ENCODE data around the gene ARHGAP35. TPM values are rescaled to one million over a fixed set of nuclear protein-coding genes. Genes with fewer than 3 reads are reported as not detected.
A peak's percentile ranks its signal among the peaks of the same experiment; 100 is the strongest.

The ARHGAP35 gene
- total RNA-seq, 2 donors from 2014 or later = 68.2 to 68.5 TPM

DNA sequence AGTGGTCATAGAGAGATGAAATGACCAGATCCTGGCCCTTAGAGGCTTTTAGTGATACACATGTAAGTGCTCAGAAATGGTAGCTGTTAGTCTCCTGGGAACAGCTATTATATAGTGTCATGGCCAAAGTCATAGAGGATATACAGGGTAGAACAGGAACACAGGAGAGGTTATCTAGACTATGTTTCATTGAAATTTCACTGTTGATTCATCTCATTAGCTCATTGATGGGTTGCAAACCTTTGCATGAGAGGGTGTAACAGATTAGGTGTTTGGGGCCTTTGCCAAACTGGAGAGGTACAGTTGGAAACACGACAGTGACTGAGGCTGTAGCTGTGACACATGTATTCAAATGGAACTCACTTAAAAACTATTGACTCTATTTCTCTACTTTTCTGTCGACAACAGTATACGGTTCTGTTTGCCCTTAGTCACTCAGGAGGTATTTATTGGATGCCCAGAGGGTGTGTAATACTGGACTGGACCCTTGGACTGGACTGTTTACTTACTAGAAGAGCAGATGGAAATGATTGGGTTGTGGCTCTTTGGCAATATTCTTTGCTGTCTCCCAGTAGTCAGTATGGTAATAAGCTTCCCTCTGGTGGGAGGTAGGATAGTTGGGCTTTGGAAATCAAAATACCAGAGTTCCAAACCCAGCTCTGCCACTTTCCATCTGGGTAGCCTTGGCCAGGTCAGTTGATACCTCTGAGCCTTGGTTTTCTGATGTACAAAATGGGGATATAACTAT lies 29.8 kb downstream of the ARHGAP35 start:
- intact Hi-C loops (cut with DNase I) = no loop called here
- ATAC-seq (peak in 1 of 2 donors; percentile 30), DNase-seq (no peak)

DNA sequence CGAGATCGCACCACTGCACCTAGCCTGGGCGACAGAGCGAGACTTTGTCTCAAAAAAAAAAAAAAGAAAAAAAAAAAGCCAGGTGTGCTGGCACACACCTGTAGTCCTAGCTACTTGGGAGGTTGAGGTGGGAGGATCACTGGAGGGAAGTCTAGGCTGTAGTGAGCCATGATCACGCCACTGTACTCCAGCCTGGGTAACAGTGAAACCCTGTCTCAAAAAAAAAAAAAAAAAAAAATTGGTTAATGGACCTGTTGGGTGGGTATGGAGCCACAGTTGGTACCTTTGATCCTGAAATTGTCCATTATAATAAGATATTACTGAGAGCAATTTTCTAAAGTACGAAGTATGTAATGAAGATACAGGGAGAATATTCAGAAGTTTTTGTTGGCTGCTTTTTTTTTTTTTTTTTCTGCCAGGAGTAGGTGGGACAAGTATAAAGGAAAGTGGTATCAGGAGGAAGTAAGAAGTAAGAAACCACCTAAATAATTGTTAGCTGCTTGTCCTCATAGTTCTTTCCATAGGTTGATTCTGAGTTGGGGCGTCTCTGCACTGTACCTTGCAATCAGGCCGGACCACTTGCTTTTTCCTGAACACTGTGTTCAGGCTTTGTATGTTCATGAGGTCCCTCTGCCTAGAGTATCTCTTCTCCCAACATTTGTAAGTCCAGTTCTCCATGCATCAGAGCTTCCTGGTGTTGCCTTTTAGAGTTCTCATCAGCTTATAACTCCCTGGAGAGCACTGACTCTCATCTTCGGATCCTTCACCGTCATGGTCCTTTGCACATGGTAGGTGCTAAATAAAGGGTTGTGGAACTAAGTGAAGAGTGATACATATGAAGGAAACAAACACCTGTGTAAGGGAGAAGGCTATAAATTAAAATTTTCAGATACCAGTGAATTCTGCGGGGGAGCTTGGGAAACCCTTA lies 31.7 kb downstream of the ARHGAP35 start:
- DNase-seq = no peak
- intact Hi-C loops (cut with DNase I) = no loop called here
- ATAC-seq = no peak

DNA sequence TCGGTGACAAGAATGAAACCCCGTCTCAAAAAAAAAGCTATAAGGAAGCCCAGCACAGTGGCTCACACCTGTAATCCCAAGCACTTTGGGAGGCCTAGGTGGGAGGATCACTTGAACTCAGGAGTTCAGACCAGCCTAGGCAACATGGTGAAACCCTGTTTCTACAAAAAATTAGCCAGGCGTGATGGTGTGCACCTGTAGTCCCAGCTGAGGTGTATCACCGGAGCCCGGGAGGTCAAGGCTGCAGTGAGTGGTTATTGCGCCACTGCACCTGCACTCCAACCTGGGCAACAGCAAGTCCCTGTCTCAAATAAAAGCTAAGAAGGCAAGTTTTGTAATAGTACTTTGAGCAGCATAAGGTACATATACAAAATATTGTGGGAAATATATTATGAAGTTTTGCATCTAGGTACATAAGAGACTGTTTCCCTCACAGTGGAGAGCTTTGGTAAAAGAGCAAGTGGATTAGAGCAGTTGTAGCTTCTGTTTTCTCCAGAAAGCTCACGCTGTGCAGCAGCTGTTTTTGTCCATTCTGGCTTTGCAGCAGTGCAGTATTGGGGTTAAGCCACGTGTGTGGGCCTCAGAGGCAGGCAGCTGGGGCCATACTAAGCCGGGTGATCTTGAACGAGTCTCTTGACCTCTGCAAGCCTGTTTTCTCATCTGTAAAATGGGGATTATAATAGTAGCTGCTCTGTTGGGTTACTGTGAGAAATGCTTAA lies 35.4 kb downstream of the ARHGAP35 start:
- intact Hi-C loops (cut with DNase I) = no loop called here
- DNase-seq = no peak
- no peak for ATAC-seq

DNA sequence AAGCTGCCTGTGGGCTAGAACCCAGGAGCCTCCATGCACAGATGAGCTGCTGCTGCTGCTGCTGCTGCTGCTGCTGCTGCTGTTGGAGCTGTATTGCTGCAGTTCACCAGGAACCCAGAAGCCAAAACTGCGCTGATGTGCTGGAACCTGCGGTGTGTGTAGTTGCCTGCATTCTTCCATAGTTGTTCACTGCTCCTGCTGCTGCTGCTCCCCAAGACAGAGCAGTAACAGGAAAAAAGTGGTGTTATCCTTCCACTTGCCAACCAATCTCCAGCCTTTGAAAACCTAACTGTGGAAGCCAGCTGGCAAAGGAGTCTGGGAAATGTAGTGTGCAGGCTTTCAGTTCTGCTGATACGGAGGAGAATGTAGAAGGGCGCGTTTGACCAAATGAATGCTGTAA lies 37.9 kb downstream of the ARHGAP35 start:
- peak; percentile 23 for DNase-seq
- intact Hi-C loops (cut with DNase I) = no loop called here

DNA sequence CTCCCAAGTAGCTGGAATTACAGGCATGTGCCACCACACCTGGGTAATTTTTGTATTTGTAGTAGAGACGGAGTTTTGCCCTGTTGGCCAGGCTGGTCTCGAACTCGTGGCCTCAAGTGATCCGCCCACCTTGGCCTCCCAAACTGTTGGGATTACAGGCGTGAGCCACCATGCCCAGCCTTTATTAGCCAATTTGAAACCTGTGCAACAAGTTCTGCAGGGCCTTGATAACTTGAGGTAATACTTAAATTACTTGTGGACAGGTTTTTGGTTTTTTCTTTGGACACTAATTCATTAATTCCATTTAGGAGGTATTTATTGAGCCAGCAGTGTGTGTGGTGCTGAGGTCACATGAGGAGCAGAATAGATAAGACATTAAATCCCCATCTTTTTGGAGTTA lies 39.5 kb downstream of the ARHGAP35 start:
- ATAC-seq (no peak), DNase-seq (no peak)
- intact Hi-C loops (cut with DNase I) = no loop called here

More for the DNA sequence above, 37.9 kb downstream of the ARHGAP35 start:
- peak; percentile 81 to 84 for ATAC-seq

DNA sequence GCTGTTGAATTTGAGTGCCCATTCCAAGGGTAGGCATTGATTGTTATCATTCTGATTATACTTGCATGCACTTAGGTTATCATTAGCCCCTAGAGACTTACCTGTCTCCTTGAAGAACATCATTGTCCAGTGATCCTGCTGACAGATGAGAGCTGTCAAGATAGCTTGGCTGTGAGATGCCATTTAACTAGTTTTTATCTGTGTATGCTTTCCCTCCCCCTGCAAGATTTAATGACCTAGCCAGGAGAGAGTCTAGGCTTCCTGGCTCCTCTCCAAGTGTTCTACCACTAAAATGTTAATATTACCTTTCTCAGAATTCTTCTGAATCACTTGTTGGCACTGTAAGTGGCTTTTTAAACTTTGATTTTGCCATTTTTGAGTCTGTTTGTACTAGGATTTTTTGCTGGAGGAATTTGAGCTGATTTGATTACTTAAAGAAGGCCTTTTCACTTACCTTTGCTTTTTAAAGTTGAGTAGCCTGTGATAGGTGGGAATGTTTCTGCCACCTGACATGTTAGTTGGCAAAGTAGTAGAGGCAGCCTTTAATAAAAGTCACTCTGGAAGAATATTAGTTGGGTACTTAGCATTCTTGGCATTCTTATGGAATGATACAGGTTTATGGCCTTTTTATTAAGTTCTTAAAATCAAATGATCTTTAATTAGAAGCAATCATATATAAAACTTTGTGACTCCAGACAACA lies 41.1 kb downstream of the ARHGAP35 start:
- intact Hi-C loops (cut with DNase I) = no loop called here
- DNase-seq = no peak
- ATAC-seq = no peak

DNA sequence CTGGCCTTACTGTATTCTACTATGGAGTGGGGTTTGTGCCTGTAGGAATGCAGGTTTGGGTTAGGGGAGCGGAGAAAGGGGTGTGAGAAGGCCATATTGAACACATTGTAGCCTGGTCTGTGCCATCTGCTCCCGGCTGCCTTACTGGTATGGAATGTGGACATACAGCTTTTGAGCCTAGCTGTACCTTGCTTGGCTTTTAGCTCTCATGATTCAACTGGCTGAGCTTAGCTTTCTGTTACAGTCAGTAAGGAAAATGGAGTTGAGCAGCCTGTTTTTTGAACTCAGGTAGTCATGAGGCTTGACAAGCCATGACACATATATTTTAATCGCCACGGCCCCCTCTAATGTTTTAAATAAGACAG lies 41.6 kb downstream of the ARHGAP35 start:
- ATAC-seq (no peak), DNase-seq (no peak)
- intact Hi-C loops (cut with DNase I) = no loop called here

DNA sequence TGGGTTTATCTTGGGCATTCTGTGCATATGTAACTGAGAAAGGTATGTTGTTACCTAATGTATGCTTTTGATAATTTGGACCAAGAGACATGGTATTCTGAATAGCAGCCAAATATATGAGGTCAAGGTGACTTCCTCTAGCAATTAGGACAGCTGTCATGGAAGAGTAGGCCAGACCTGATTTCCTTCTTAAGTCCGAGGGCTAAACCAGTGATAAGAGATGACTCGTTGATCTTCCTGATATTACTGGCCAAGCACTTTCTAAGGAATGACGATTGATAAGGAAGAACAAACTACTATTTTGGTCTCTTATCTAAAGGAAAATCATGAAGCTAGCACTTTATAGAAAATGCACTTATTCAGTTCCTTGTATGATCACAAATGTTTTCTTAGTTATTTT lies 42.7 kb downstream of the ARHGAP35 start:
- intact Hi-C loops (cut with DNase I) = no loop called here
- DNase-seq = no peak
- no peak for ATAC-seq

DNA sequence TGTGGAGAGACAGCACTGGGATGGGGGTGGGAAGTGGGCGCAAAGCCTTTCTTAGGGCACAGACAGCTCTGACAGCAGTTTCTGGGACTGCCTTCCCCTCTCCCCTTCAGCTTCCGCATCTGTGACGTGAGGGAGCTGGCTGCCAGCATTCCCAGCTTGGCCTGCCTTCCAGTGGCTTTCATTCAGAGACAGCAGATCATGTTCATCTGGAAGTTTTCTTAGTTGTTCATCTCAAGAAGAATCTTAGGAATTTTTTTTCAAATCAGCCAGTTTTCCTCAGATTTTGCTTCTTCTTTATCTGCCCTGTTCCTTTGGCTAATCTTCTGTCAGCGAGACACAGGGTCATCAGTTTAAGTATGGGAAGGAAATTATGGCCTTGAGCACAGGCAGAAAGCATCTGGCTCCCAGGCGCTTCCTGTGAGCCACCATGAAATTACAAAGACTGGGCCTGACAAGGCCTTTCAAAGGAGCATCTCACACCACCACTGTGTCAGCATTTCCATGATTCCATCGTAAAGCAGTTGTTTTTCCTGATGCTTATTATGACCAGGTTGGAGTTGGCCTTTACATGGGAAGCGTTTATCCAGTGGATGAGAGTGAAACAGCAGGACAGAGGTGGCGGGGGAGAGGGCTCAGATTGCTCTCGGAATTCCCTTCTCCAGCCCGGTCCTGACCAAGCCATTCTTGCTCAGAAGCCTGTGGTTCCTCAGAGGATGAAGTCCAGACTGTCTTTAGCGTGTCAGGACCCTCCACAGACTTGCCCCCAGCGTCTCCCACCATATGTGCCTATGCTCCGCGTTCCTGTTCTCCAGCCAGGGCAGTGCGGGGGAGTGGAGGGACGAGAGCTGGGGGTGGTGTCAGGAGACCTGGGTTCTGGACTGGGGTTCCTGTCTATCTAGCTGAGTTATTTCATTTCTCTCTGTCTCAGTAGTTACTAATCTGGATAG lies 43.6 kb downstream of the ARHGAP35 start:
- DNase-seq (peak; percentile 61), ATAC-seq (peak; percentile 60 to 67)
- intact Hi-C loops (cut with DNase I) = no loop called here

DNA sequence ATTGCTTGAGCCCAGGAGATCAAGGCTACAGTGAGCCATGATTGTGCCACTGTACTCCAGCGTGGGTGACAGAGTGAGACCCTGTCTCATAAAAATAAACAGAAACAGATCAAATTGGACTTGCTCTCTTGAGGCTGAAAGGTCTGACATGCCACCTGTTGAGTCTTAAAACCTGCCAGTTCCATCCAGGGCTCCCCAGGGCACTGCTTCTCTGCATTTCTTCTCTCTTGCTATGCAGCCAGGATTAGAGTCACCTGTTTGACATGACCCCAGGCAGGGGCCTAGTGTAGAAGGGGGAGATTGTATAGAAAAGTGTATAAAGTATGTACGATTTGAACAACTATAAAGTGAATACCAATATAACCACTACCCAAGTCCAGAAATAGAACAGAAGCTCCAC lies 45.4 kb downstream of the ARHGAP35 start:
- intact Hi-C loops (cut with DNase I) = no loop called here
- ATAC-seq (no peak), DNase-seq (no peak)

DNA sequence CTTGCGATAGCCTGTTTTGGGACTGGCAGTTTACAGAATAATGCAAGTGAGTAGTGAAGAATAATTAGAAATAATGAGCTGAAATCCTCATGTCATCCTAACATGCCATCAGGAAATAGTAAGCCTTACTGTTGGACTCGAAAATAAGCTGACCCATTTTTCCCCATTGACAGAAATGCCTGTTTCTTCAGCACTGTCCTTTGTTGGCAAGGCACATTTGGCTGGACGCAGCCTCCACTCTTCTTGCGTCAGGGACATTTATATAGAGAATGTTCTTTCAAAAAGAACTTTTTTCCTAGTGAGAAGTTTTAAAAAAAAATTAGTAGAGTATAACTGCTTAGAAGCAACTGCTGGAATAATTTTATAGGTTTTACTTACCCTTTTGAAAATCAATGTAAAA lies 47.1 kb downstream of the ARHGAP35 start:
- peak in 1 of 2 donors; percentile 70 for ATAC-seq
- intact Hi-C loops (cut with DNase I) = no loop called here
- peak; percentile 35 for DNase-seq

DNA sequence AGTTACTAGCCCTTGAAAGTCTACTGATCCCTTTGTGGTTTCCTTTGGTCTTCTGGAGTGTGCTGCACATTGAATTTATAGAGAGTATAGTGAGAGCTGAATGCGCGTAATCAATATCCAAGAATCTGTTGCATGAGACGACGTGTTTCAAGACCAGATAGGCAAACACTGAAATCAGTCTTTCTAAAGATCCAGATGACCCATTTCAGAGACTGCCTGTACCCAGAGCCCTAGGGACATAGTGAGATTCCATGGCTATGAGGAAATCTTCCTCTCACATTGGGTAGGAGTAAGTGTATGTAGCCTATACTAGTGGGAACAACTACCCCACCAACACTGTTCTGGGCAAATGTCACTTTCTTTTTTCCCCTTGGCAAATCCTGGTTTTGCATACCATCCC lies 48.6 kb downstream of the ARHGAP35 start:
- no peak for DNase-seq
- intact Hi-C loops (cut with DNase I) = no loop called here

More for the DNA sequence above, 48.6 kb downstream of the ARHGAP35 start:
- ATAC-seq = peak in 1 of 2 donors; percentile 23

Other genes starting within 250 kb of the ARHGAP35 start
- gene PTGIR, start 235.9 kb upstream of the ARHGAP35 start, total RNA-seq = 10 to 100 TPM in 1 of 2 donors, 1 to 10 TPM in 1; 5.5 to 14.8 TPM
- gene GNG8, start 224.8 kb upstream of the ARHGAP35 start, total RNA-seq = 1 to 10 TPM in 1 of 2 donors, not detected in 1; 5.2 TPM
- gene DACT3, start 199.8 kb upstream of the ARHGAP35 start, total RNA-seq = 10 to 100 TPM; 15.1 to 15.4 TPM
- gene PRKD2, start 143.9 kb upstream of the ARHGAP35 start, total RNA-seq = 10 to 100 TPM; 14.9 to 18.0 TPM
- 10 to 100 TPM; 12.4 to 17.3 TPM for gene FKRP, start 114.9 kb upstream of the ARHGAP35 start, total RNA-seq
- gene STRN4, start 114.5 kb upstream of the ARHGAP35 start, total RNA-seq = 10 to 100 TPM; 37.2 to 61.9 TPM
- gene SLC1A5, start 72.4 kb upstream of the ARHGAP35 start, total RNA-seq = 10 to 100 TPM; 34.3 to 40.8 TPM
- gene AP2S1, start 10.2 kb upstream of the ARHGAP35 start, total RNA-seq = 100 to 1,000 TPM; 109 to 110 TPM
- gene NPAS1, start 158.8 kb downstream of the ARHGAP35 start, total RNA-seq = 1 to 10 TPM in 1 of 2 donors, under 1 TPM in 1; 0.44 to 1.2 TPM
- gene TMEM160, start 187.6 kb downstream of the ARHGAP35 start, total RNA-seq = 10 to 100 TPM; 30.6 to 35.8 TPM

Measured in left cardiac atrium (tissue), 4 donors.